ENCODE data around the gene TMC4.

- TF ChIP-seq POLR2A (IDR thresholded peaks at IDR 0.05) (no peak), EP300 (IDR thresholded peaks at IDR 0.05) (no peak), POLR2AphosphoS5 (IDR thresholded peaks at IDR 0.05) (no peak)
- TF ChIP-seq, protein P1, sequence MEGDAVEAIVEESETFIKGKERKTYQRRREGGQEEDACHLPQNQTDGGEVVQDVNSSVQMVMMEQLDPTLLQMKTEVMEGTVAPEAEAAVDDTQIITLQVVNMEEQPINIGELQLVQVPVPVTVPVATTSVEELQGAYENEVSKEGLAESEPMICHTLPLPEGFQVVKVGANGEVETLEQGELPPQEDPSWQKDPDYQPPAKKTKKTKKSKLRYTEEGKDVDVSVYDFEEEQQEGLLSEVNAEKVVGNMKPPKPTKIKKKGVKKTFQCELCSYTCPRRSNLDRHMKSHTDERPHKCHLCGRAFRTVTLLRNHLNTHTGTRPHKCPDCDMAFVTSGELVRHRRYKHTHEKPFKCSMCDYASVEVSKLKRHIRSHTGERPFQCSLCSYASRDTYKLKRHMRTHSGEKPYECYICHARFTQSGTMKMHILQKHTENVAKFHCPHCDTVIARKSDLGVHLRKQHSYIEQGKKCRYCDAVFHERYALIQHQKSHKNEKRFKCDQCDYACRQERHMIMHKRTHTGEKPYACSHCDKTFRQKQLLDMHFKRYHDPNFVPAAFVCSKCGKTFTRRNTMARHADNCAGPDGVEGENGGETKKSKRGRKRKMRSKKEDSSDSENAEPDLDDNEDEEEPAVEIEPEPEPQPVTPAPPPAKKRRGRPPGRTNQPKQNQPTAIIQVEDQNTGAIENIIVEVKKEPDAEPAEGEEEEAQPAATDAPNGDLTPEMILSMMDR (IDR thresholded peaks at IDR 0.05): no peak
Observed at GRCh38 chr19:54152878-54153524, 20.0 kb downstream of the TMC4 start.

Measured in gastroesophageal sphincter (tissue), 3 donors.